Endometrial microvascular endothelial cells (primary cell): ENCODE results near the gene PTPDC1. TPM values are rescaled to one million over a fixed set of nuclear protein-coding genes. Genes with fewer than 3 reads are reported as not detected.

Experiments used
- total RNA-seq: library from RNA; depleted of rRNA; stranded (reverse); fragments of >200 nt; gene quantifications from one replicate; pipeline ENCODE4 v1.2.3, GENCODE V29; 2015; ENCODE audit errors: inconsistent ontology term

The PTPDC1 gene
- total RNA-seq, 1 donor from 2014 or later, result 10.2 TPM

Other genes with a start within 250 kb of the PTPDC1 start
- not detected for gene BARX1, start 129.1 kb upstream of the PTPDC1 start, total RNA-seq
- gene ZNF169, start 174.8 kb downstream of the PTPDC1 start, total RNA-seq, result 4.1 TPM
- gene NUTM2F, start 244.2 kb downstream of the PTPDC1 start, total RNA-seq, result not detected